Breast epithelium (tissue), 4 donors: ENCODE data around the gene SIM1. TPM values are rescaled to one million over a fixed set of nuclear protein-coding genes. Genes with fewer than 3 reads are reported as not detected.

Source experiments
- DNase-seq, 2 donors: peaks; one replicate each; pipeline ENCODE4 v3.0.0-alpha.2; 2019; ENCODE audit warnings: low spot score in 2 of 2
- H3K27ac ChIP-seq, 2 donors: fragments of 200-600 bp; sonication (generic) in 1 of 2; one replicate each; pipeline ENCODE4 v1.5.1; 2016 to 2019; ENCODE audit warnings: mild to moderate bottlenecking in 1 of 2
- H3K27me3 ChIP-seq, 2 donors: fragments of 200-600 bp; sonication (generic) in 1 of 2; one replicate each; pipeline versions ENCODE4 v1.5.1 to v1.6.0; 2017 to 2019; ENCODE audit warnings: control low read depth in 1 of 2, mild to moderate bottlenecking in 1 of 2
- H3K36me3 ChIP-seq: fragments of 200-600 bp; one replicate; pipeline ENCODE4 v1.5.1; 2019
- H3K4me1 ChIP-seq, 2 donors: fragments of 200-600 bp; sonication (generic); one replicate each; pipeline ENCODE4 v1.5.1; 2016 to 2019; ENCODE audit warnings: control low read depth in 1 of 2
- H3K4me3 ChIP-seq, 3 donors: fragments of 200-600 bp; sonication (generic); 1 replicate in 2 of 3; 2 replicates in 1 of 3; pipeline ENCODE4 v1.5.1; 2016 to 2019; ENCODE audit warnings: mild to moderate bottlenecking in 3 of 3, moderate library complexity in 2 of 3
- H3K9me3 ChIP-seq, 2 donors: fragments of 200-600 bp; sonication (generic) in 1 of 2; one replicate each; pipeline ENCODE4 v1.5.1; 2016 to 2019; ENCODE audit warnings: control low read depth in 1 of 2
- CTCF ChIP-seq, 3 donors: fragments of 450-650 bp; IDR thresholded peaks; one replicate each; pipeline ENCODE4 v1.5.1; 2016 to 2017; ENCODE audit warnings: antibody characterized with exemption in 3 of 3, mild to moderate bottlenecking in 3 of 3, moderate library complexity in 3 of 3
- POLR2A ChIP-seq: fragments of 450-650 bp; IDR thresholded peaks from one replicate; pipeline ENCODE4 v1.6.1; 2016; ENCODE audit warnings: antibody characterized with exemption, mild to moderate bottlenecking, moderate library complexity
- POLR2AphosphoS5 ChIP-seq, 3 donors: sonication (generic); formaldehyde crosslinking; IDR thresholded peaks; one replicate each; pipeline ENCODE4 v1.6.1; 2017; ENCODE audit warnings: antibody characterized with exemption in 3 of 3
- intact Hi-C: fragments of 100-400 bp; cut with DNase I; formaldehyde crosslinking; loops from one replicate; pipeline ENCODE4 v1.15.1; 2023; ENCODE audit warnings: low total_unique reads
- total RNA-seq, 3 donors: library from RNA; depleted of rRNA; stranded (reverse); fragments of >200 nt; gene quantifications; one replicate each; pipeline ENCODE4 v1.1.0, GENCODE V29; 2016

SIM1 gene
- total RNA-seq, 3 donors from 2014 or later, result 0.59 to 7.2 (median 2.0) TPM

GRCh38 chr6:100426241-100426640 is 38.5 kb downstream of the SIM1 start:
- no peaks in the 10 kb centered on the region for H3K9me3 ChIP-seq
- TF ChIP-seq POLR2AphosphoS5 (IDR thresholded peaks at IDR 0.05), result no peak
- TF ChIP-seq POLR2A, result no peak
- no peak for TF ChIP-seq CTCF (IDR thresholded peaks at IDR 0.05)
- no peaks in the 10 kb centered on the region for H3K27me3 ChIP-seq
- DNase-seq, result no peak
- no peak overlapping the region for H3K27ac ChIP-seq
- H3K4me1 ChIP-seq, result no peaks in the 10 kb centered on the region
- H3K4me3 ChIP-seq, result no peak overlapping the region
- no peaks in the 10 kb centered on the region for H3K36me3 ChIP-seq
- intact Hi-C loops, result no loop called here

DNA sequence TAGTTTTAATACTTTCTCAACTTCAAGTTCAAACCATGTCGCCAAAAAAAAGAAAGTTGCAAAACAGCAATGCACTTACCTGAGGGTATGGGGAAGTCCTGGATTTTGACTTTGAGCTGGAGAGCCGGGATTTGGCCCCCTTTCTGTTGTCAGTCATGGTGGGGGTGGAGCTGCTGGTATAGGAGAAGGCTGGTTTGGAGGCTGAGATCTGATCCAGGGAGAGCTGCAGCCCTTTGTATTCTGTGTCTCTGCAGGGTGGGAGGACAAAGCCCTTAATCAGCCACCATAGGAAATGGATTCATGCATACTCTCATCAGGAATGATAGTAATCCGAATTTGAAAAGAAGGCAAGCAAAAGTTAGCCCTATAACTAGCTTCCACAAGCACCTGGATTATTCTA is 44.0 kb downstream of the SIM1 start:
- TF ChIP-seq CTCF (IDR thresholded peaks at IDR 0.05) (no peak), POLR2AphosphoS5 (IDR thresholded peaks at IDR 0.05) (no peak), POLR2A (no peak)

DNA sequence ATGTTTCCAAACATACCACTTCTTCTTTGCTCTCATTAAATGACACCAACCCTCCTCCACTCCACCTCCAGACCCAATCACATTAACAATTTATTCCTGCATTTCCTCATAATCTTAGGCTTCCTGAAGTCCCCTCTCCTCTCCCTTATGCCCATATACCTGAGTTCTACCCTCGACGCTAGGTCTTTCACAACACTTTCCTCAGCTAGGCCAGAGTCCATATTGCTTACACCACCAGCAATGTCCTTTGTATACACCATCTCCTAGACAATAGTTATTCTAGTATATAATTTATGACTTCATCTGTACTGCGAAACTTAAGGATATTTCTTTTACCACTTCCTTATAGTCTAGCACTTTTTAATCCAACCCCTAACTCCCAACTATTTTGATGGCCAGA is 47.7 kb downstream of the SIM1 start:
- no peaks in the 10 kb centered on the region for H3K9me3 ChIP-seq
- no peak for DNase-seq
- TF ChIP-seq POLR2A, result no peak
- no peaks in the 10 kb centered on the region for H3K4me1 ChIP-seq
- H3K27ac ChIP-seq, result no peak overlapping the region
- no peak overlapping the region for H3K4me3 ChIP-seq
- intact Hi-C loops, result no loop called here
- H3K27me3 ChIP-seq, result no peaks in the 10 kb centered on the region
- H3K36me3 ChIP-seq, result no peaks in the 10 kb centered on the region

More for the DNA sequence above, 44.0 kb downstream of the SIM1 start:
- Histone ChIP-seq H3K36me3 (no peaks in the 10 kb centered on the region), H3K27ac (no peak overlapping the region), H3K4me1 (no peaks in the 10 kb centered on the region), H3K9me3 (no peaks in the 10 kb centered on the region), H3K27me3 (no peaks in the 10 kb centered on the region), H3K4me3 (no peak overlapping the region)
- intact Hi-C loops, result no loop called here
- no peak for DNase-seq

DNA sequence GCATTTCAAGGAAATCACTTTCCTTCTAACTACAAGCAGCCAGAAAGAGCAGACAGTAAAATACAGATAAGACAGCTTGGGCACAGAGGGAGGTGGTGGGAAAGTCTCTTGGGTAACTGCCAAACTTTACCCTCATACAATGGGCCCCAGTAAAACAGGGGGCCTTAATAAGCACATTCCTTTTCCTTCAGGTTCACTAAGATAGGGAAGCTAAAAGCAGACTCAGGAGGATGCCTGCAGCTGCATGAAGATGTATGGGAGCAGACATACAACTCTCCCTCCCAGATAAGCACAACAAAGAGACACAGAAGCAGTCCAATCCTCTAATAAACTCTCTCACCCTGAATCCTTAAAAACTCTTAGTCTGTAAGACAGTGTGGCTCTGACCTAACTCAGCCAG is 49.0 kb downstream of the SIM1 start:
- no peak for DNase-seq
- Histone ChIP-seq H3K36me3 (no peaks in the 10 kb centered on the region), H3K4me1 (no peaks in the 10 kb centered on the region), H3K27ac (no peak overlapping the region), H3K4me3 (no peak overlapping the region), H3K27me3 (no peaks in the 10 kb centered on the region), H3K9me3 (no peaks in the 10 kb centered on the region)
- TF ChIP-seq POLR2AphosphoS5 (IDR thresholded peaks at IDR 0.05) (no peak), POLR2A (no peak), CTCF (IDR thresholded peaks at IDR 0.05) (no peak)
- intact Hi-C loops, result no loop called here

DNA sequence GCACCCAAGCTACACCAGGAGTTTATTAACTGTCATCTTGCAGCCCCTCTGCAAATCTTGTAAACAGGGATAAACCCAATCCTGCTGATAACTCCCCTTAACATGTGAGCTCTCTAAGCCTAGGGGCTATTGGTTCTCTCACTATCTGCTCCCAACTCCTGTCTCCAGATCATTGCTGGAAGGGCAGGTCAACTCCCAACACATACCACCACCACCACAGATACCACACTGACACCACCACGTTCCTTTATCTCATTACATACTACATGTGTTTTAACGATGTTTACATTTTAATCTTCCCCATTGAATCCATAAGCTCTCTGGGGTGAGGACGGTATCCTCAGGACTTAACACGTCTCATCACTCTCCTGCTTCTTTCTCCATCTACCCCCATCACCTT is 51.8 kb downstream of the SIM1 start:
- H3K4me1 ChIP-seq, result no peaks in the 10 kb centered on the region
- H3K4me3 ChIP-seq, result no peak overlapping the region
- H3K27me3 ChIP-seq, result no peaks in the 10 kb centered on the region
- H3K27ac ChIP-seq, result no peak overlapping the region
- H3K9me3 ChIP-seq, result no peaks in the 10 kb centered on the region
- no peak for TF ChIP-seq CTCF (IDR thresholded peaks at IDR 0.05)
- TF ChIP-seq POLR2A, result no peak
- no peak for TF ChIP-seq POLR2AphosphoS5 (IDR thresholded peaks at IDR 0.05)
- no peaks in the 10 kb centered on the region for H3K36me3 ChIP-seq
- DNase-seq, result no peak
- intact Hi-C loops, result no loop called here

GRCh38 chr6:100404051-100404450 is 60.7 kb downstream of the SIM1 start:
- no peak for DNase-seq
- Histone ChIP-seq H3K4me3 (no peak overlapping the region), H3K4me1 (no peaks in the 10 kb centered on the region), H3K9me3 (no peaks in the 10 kb centered on the region), H3K27ac (no peak overlapping the region), H3K27me3 (no peaks in the 10 kb centered on the region), H3K36me3 (no peaks in the 10 kb centered on the region)
- no peak for TF ChIP-seq POLR2A
- no peak for TF ChIP-seq POLR2AphosphoS5 (IDR thresholded peaks at IDR 0.05)
- TF ChIP-seq CTCF (IDR thresholded peaks at IDR 0.05), result no peak
- intact Hi-C loops, result no loop called here
